Esophagus squamous epithelium (tissue), 5 donors: ENCODE measurements around the gene SAE1. TPM values are rescaled to one million over a fixed set of nuclear protein-coding genes. Genes with fewer than 3 reads are reported as not detected.

Source experiments
- DNase-seq: peaks from one replicate; lab custom pipeline; 2025; lab: John Stamatoyannopoulos, UW
- H3K27ac ChIP-seq, 4 donors: fragments of 200-600 bp; sonication (generic); one replicate each; pipeline ENCODE4 v1.5.1; 2016 to 2019; ENCODE audit warnings: mild to moderate bottlenecking in 1 of 4
- H3K27me3 ChIP-seq, 4 donors: fragments of 200-600 bp; sonication (generic); 1 replicate in 3 of 4; 2 replicates in 1 of 4; pipeline versions ENCODE4 v1.5.1 to v1.6.0; 2017 to 2021; ENCODE audit warnings: antibody characterized with exemption in 1 of 4
- H3K36me3 ChIP-seq, 3 donors: fragments of 200-600 bp; sonication (generic); one replicate each; pipeline ENCODE4 v1.5.1; 2016 to 2019
- H3K4me1 ChIP-seq, 3 donors: fragments of 200-600 bp; sonication (generic); one replicate each; pipeline ENCODE4 v1.5.1; 2017 to 2019
- H3K4me3 ChIP-seq, 4 donors: fragments of 200-600 bp; sonication (generic); 1 replicate in 3 of 4; 2 replicates in 1 of 4; pipeline ENCODE4 v1.5.1; 2016 to 2019; ENCODE audit warnings: mild to moderate bottlenecking in 2 of 4, moderate library complexity in 1 of 4
- H3K9me3 ChIP-seq, 3 donors: fragments of 200-600 bp; sonication (generic); one replicate each; pipeline ENCODE4 v1.5.1; 2016 to 2019
- CTCF ChIP-seq, 6 experiments: fragments of 450-650 bp in 4 of 6; fragments of 200-600 bp in 2 of 6; sonication (generic) in 2 of 6; IDR thresholded peaks; one replicate each; pipeline ENCODE4 v1.5.1; 2016 to 2019; ENCODE audit warnings: antibody characterized with exemption in 6 of 6, mild to moderate bottlenecking in 4 of 6, moderate library complexity in 4 of 6
- POLR2A ChIP-seq, 4 donors: fragments of 450-650 bp; IDR thresholded peaks; one replicate each; pipeline ENCODE4 v1.6.1; 2017; ENCODE audit warnings: antibody characterized with exemption in 4 of 4, mild to moderate bottlenecking in 4 of 4, moderate library complexity in 3 of 4
- WGBS, 2 donors: methylation state at CpG; one replicate each; pipeline ENCODE4 v1.1.5; 2018; 5-methylcytosine and 5-hydroxymethylcytosine counted together
- intact Hi-C: fragments of 100-400 bp; cut with DNase I; formaldehyde crosslinking; loops from one replicate; pipeline ENCODE4 v1.15.0; 2022
- total RNA-seq, 4 donors: library from RNA; depleted of rRNA; stranded (reverse); fragments of >200 nt; gene quantifications; one replicate each; pipeline ENCODE4 v1.1.0, GENCODE V29; 2016
- donor health status: DM: yes; HTN: yes; CAD: no.

SAE1 gene
- total RNA-seq, 4 donors from 2014 or later: 31.8 to 73.5 (median 62.1) TPM

GRCh38 chr19:47113850-47114651, 16.6 kb upstream of the SAE1 start:
- peak overlapping the region; percentile 99 to 100 (median 100) for H3K27ac ChIP-seq
- no peaks in the 10 kb centered on the region for H3K9me3 ChIP-seq
- no peak for DNase-seq
- 35 to 37% methylated on average over 26 of the region's 26 CpGs for WGBS, 2 donors
- peaks cover 5 to 26% (median 8%) of the 10 kb centered on the region in 3 donors for H3K4me1 ChIP-seq
- no peaks in the 10 kb centered on the region for H3K27me3 ChIP-seq
- no peak for TF ChIP-seq CTCF (IDR thresholded peaks at IDR 0.05)
- intact Hi-C loops: no loop called here
- no peaks in the 10 kb centered on the region for H3K36me3 ChIP-seq
- peak overlapping the region; percentile 64 to 98 (median 90) for H3K4me3 ChIP-seq

DNA sequence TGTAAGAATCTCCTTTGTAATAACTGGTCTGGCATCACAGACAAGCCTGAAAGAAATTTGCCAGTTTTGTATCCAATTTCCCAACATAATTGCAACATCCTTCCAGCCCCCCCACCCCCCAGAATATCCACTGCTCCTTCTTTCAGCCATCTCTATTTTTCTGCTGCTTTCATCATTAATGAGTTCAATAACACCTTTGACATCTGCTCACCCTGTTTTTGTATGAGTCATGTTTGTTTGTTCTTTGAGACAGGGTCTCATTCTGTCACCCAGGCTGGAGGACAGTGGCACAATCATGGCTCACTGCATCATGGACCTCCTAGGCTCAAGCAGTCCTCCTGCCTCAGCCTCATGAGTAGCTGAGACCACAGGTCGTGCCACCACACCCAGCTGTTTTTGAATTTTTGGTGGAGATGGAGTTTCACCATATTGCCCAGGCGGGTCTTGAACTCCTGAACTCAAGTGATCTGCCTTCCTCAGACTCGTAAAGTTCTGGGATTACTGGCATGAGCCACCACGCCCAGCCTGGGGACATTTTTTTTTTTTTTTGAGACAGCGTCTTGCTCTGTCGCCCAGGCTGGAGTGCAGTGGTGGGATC, 10.1 kb upstream of the SAE1 start:
- WGBS, 2 donors: 65 to 81% methylated on average over 2 to 6 of the region's 6 CpGs
- Histone ChIP-seq H3K9me3 (no peaks in the 10 kb centered on the region), H3K36me3 (no peaks in the 10 kb centered on the region), H3K27ac (no peak overlapping the region), H3K27me3 (no peaks in the 10 kb centered on the region), H3K4me3 (no peak overlapping the region), H3K4me1 (peaks cover 0 to 8% (median 0%) of the 10 kb centered on the region in 3 donors)
- TF ChIP-seq CTCF (IDR thresholded peaks at IDR 0.05): no peak
- TF ChIP-seq POLR2A (IDR thresholded peaks at IDR 0.05): no peak
- intact Hi-C loops: loop anchor here (5.0 kb wide), 1 partner anchor 88 kb away; no protein-coding TSS in a partner anchor
- DNase-seq: no peak

- no peaks in the 10 kb centered on the region for H3K36me3 ChIP-seq
- H3K4me3 ChIP-seq: no peak overlapping the region
- intact Hi-C loops: loop anchor here (2.0 to 5.0 kb wide), 2 partner anchors 42 to 90 kb away; no protein-coding TSS in a partner anchor
- H3K9me3 ChIP-seq: no peaks in the 10 kb centered on the region
- peaks cover 0 to 8% (median 0%) of the 10 kb centered on the region in 3 donors for H3K4me1 ChIP-seq
- 71 to 74% methylated on average over 13 of the region's 14 CpGs for WGBS, 2 donors
- no peaks in the 10 kb centered on the region for H3K27me3 ChIP-seq
- TF ChIP-seq CTCF (IDR thresholded peaks at IDR 0.05) (no peak), POLR2A (IDR thresholded peaks at IDR 0.05) (no peak)
- DNase-seq: no peak
- H3K27ac ChIP-seq: no peak overlapping the region
Observed at GRCh38 chr19:47122359-47123335, 8.0 kb upstream of the SAE1 start.

GRCh38 chr19:47123406-47123805, 7.2 kb upstream of the SAE1 start:
- TF ChIP-seq POLR2A (IDR thresholded peaks at IDR 0.05): no peak
- no peak for TF ChIP-seq CTCF (IDR thresholded peaks at IDR 0.05)
- no peak overlapping the region for H3K27ac ChIP-seq
- H3K4me3 ChIP-seq: no peak overlapping the region
- WGBS, 2 donors: 85 to 86% methylated on average over 7 of the region's 7 CpGs
- intact Hi-C loops: loop anchor here (2.0 to 5.0 kb wide), 2 partner anchors 43 to 91 kb away; no protein-coding TSS in a partner anchor
- DNase-seq: no peak
- H3K27me3 ChIP-seq: no peaks in the 10 kb centered on the region
- H3K4me1 ChIP-seq: peaks cover 0 to 8% (median 0%) of the 10 kb centered on the region in 3 donors
- no peaks in the 10 kb centered on the region for H3K36me3 ChIP-seq
- no peaks in the 10 kb centered on the region for H3K9me3 ChIP-seq
